Neuronal stem cell (in vitro differentiated cells): Measurements from ENCODE around the gene PKNOX1. TPM values are rescaled to one million over a fixed set of nuclear protein-coding genes. Genes with fewer than 3 reads are reported as not detected.
"Not testable (repeated sequence)": the region's sequence is repeated elsewhere in the genome, so short reads cannot be mapped to it uniquely, and the experiment has no call there.

Experiments
- DNase-seq: peaks from one replicate; pipeline ENCODE4 v3.0.0-alpha.2; 2013; ENCODE audit warnings: low spot score
- H2AFZ ChIP-seq: one replicate; pipeline ENCODE4 v1.6.1; 2013; ENCODE audit warnings: mild to moderate bottlenecking, low read length, inconsistent platforms
- H2AK5ac ChIP-seq: 2 replicates; pipeline ENCODE4 v1.6.1; 2013; ENCODE audit warnings: low read depth, mild to moderate bottlenecking, inconsistent platforms, low read length, moderate library complexity, mixed read lengths
- H2BK120ac ChIP-seq: 2 replicates; pipeline ENCODE4 v1.6.1; 2013; ENCODE audit warnings: low read depth, mild to moderate bottlenecking, inconsistent platforms, low read length, moderate library complexity, mixed read lengths
- H2BK12ac ChIP-seq: one replicate; pipeline ENCODE4 v1.6.1; 2013; ENCODE audit warnings: low read length, inconsistent platforms
- H2BK15ac ChIP-seq: 2 replicates; pipeline ENCODE4 v1.6.1; 2013; ENCODE audit warnings: mild to moderate bottlenecking, low read length, inconsistent platforms, mixed read lengths
- H2BK5ac ChIP-seq: one replicate; pipeline ENCODE4 v1.6.1; 2013; ENCODE audit warnings: inconsistent platforms, mild to moderate bottlenecking, low read length, moderate library complexity
- H3K14ac ChIP-seq: one replicate; pipeline ENCODE4 v1.6.1; 2013; ENCODE audit warnings: low read length, inconsistent platforms
- H3K18ac ChIP-seq: 2 replicates; pipeline ENCODE4 v1.6.1; 2013; ENCODE audit warnings: low read length, inconsistent platforms
- H3K23ac ChIP-seq: 2 replicates; pipeline ENCODE4 v1.6.1; 2013; ENCODE audit warnings: low read depth, mild to moderate bottlenecking, mixed read lengths, low read length, inconsistent platforms; ENCODE audit not compliant: poor library complexity
- H3K27ac ChIP-seq: replicated peaks from 3 replicates; pipeline ENCODE4 v1.5.1; 2013; ENCODE audit warnings: low read length, inconsistent platforms
- H3K27me3 ChIP-seq, 3 experiments: 2 replicates each; pipeline ENCODE4 v1.6.1; 2013; ENCODE audit warnings: low read length in 3 of 3, mild to moderate bottlenecking in 2 of 3, inconsistent platforms in 1 of 3, low read depth in 1 of 3, mixed read lengths in 1 of 3, moderate library complexity in 1 of 3; ENCODE audit not compliant: control insufficient read depth in 3 of 3, insufficient read depth in 3 of 3
- H3K36me3 ChIP-seq, 2 donors: replicated peaks in 1 of 2; 2 replicates each; pipeline ENCODE4 v1.6.1; 2013; ENCODE audit warnings: low read length in 2 of 2; ENCODE audit not compliant: control insufficient read depth in 2 of 2, insufficient read depth in 2 of 2
- H3K4ac ChIP-seq: 2 replicates; pipeline ENCODE4 v1.6.1; 2013; ENCODE audit warnings: inconsistent platforms, mild to moderate bottlenecking, low read length, moderate library complexity
- H3K4me1 ChIP-seq, 2 donors: 1 replicate in 1 of 2; 2 replicates in 1 of 2; pipeline ENCODE4 v1.6.1; 2013; ENCODE audit warnings: low read length in 2 of 2, low read depth in 1 of 2; ENCODE audit not compliant: control insufficient read depth in 2 of 2, insufficient read depth in 1 of 2
- H3K4me2 ChIP-seq: one replicate; pipeline ENCODE4 v1.6.1; 2013; ENCODE audit warnings: mild to moderate bottlenecking, low read length, inconsistent platforms; ENCODE audit not compliant: insufficient read depth, poor library complexity, severe bottlenecking
- H3K4me3 ChIP-seq, 2 donors: 2 replicates each; pipeline ENCODE4 v1.5.1; 2013; ENCODE audit warnings: low read length in 2 of 2, mild to moderate bottlenecking in 2 of 2, inconsistent platforms in 1 of 2, moderate library complexity in 1 of 2
- H3K79me1 ChIP-seq: one replicate; pipeline ENCODE4 v1.6.1; 2013; ENCODE audit warnings: low read depth, mild to moderate bottlenecking, inconsistent platforms, low read length, moderate library complexity
- H3K9ac ChIP-seq: one replicate; pipeline ENCODE4 v1.6.1; 2013; ENCODE audit warnings: mild to moderate bottlenecking, low read depth, low read length, inconsistent platforms; ENCODE audit not compliant: poor library complexity
- H3K9me3 ChIP-seq, 2 donors: replicated peaks in 1 of 2; 2 replicates each; pipeline versions ENCODE3 to v1.6.1; 2013; ENCODE audit warnings: low read length in 2 of 2, mild to moderate bottlenecking in 2 of 2, inconsistent platforms in 1 of 2, low read depth in 1 of 2, mixed read lengths in 1 of 2, moderate library complexity in 1 of 2; ENCODE audit not compliant: control insufficient read depth in 2 of 2, insufficient read depth in 1 of 2
- H4K8ac ChIP-seq: one replicate; pipeline ENCODE4 v1.6.1; 2013; ENCODE audit warnings: low read depth, mild to moderate bottlenecking, inconsistent platforms, low read length, moderate library complexity
- H4K91ac ChIP-seq: one replicate; pipeline ENCODE4 v1.6.1; 2013; ENCODE audit warnings: low read length, low read depth, mild to moderate bottlenecking, inconsistent platforms; ENCODE audit not compliant: poor library complexity
- WGBS, 2 donors: extraction: QIAGEN DNeasy Blood & Tissue Kit; methylation state at CpG; one replicate each; pipeline ENCODE4 v1.1.7; 2013; ENCODE audit warnings: missing lambda C conversion rate in 2 of 2, mixed read lengths in 1 of 2; ENCODE audit not compliant: insufficient read length in 2 of 2, insufficient replicate concordance in 1 of 2; ENCODE audit errors: extremely low coverage in 2 of 2; 5-methylcytosine and 5-hydroxymethylcytosine counted together
- polyA plus RNA-seq, 2 experiments: library from polyadenylated mRNA; stranded (reverse); fragments of 200-250 nt; gene quantifications; one replicate each; pipeline ENCODE4 v1.2.3, GENCODE V29; 2013

PKNOX1 gene
- polyA plus RNA-seq (2013, experiment 1 of 2), result 5.1 TPM
- polyA plus RNA-seq (2013, experiment 2 of 2), result 5.5 TPM

- Histone ChIP-seq H3K79me1 (peaks cover 10% of the 10 kb centered on the region), H2BK12ac (no peak within 1 kb of the TSS), H3K36me3 (peaks cover 2 to 27% of the 10 kb centered on the region in 2 donors), H3K23ac (peak within 1 kb of the TSS; percentile 98), H2AFZ (peak within 1 kb of the TSS; percentile 93), H3K9ac (peak within 1 kb of the TSS; percentile 89), H2BK120ac (peak within 1 kb of the TSS; percentile 87), H3K4me3 (peak within 1 kb of the TSS; percentile 84 to 85), H3K9me3 (peaks cover 5 to 25% of the 10 kb centered on the region in 2 donors), H3K18ac (peak within 1 kb of the TSS; percentile 100), H2BK5ac (peak within 1 kb of the TSS; percentile 96), H2AK5ac (peak within 1 kb of the TSS; percentile 99), H3K27me3 (no peaks in the 10 kb centered on the region), H2BK15ac (peak within 1 kb of the TSS; percentile 30), H3K27ac (peak within 1 kb of the TSS; percentile 94), H3K4me2 (peak within 1 kb of the TSS; percentile 89), H3K14ac (peak within 1 kb of the TSS; percentile 90), H4K8ac (peak within 1 kb of the TSS; percentile 99), H3K4ac (peak within 1 kb of the TSS; percentile 87), H4K91ac (peak within 1 kb of the TSS; percentile 90), H3K4me1 (peaks cover 6 to 7% of the 10 kb centered on the region in 2 donors)
- no CpG with 5 or more reads among the region's 106 CpGs for WGBS, 2 donors
- peak; percentile 98 for DNase-seq
Measured at GRCh38 chr21:42973991-42974831, at the start of gene PKNOX1. PKNOX1 (plus strand) TSS chr21:42974562; CDS start chr21:43004382, 29,820 bp downstream.

GRCh38 chr21:42925114-42925926 is 49.0 kb upstream of the PKNOX1 start, which contains the start of gene ERVH48-1:
ERVH48-1 (minus strand) TSS chr21:42925630; CDS start chr21:42919006, 6,624 bp downstream.
- Histone ChIP-seq H4K8ac (no peak within 1 kb of the TSS), H3K14ac (no peak within 1 kb of the TSS), H3K36me3 (no peaks in the 10 kb centered on the region), H2BK5ac (no peak within 1 kb of the TSS), H3K4me2 (no peak within 1 kb of the TSS), H2BK12ac (no peak within 1 kb of the TSS), H2BK15ac (peak within 1 kb of the TSS; percentile 61), H3K4me3 (no peak within 1 kb of the TSS), H2BK120ac (no peak within 1 kb of the TSS), H3K9me3 (peaks cover 2 to 4% of the 10 kb centered on the region in 2 donors), H3K23ac (peak within 1 kb of the TSS; percentile 92), H3K27me3 (no peaks in the 10 kb centered on the region), H2AK5ac (peak within 1 kb of the TSS; percentile 11), H3K18ac (peak within 1 kb of the TSS; percentile 21), H3K79me1 (no peaks in the 10 kb centered on the region), H2AFZ (no peak within 1 kb of the TSS), H3K4me1 (peaks cover 6 to 12% of the 10 kb centered on the region in 2 donors), H3K4ac (no peak within 1 kb of the TSS), H4K91ac (no peak within 1 kb of the TSS), H3K9ac (no peak within 1 kb of the TSS), H3K27ac (peak within 1 kb of the TSS; percentile 46)
- WGBS, 2 donors, result no CpG with 5 or more reads among the region's 29 CpGs
- no peak for DNase-seq

GRCh38 chr21:42927474-42928200 is 46.7 kb upstream of the PKNOX1 start:
- not testable (repeated sequence) for H4K8ac ChIP-seq, H2BK15ac ChIP-seq, H2BK5ac ChIP-seq, H3K4me2 ChIP-seq, DNase-seq, H2AFZ ChIP-seq, H3K14ac ChIP-seq, H2BK120ac ChIP-seq, H3K27ac ChIP-seq, H3K79me1 ChIP-seq, H3K9ac ChIP-seq, H3K4me3 ChIP-seq, H4K91ac ChIP-seq, H3K27me3 ChIP-seq, H2AK5ac ChIP-seq, H2BK12ac ChIP-seq, H3K23ac ChIP-seq, H3K18ac ChIP-seq, H3K36me3 ChIP-seq, H3K9me3 ChIP-seq, H3K4ac ChIP-seq
- no CpG with 5 or more reads among the region's 23 CpGs for WGBS, 2 donors
- peaks cover 6 to 12% of the 10 kb centered on the region in 2 donors for H3K4me1 ChIP-seq
